ENCODE results near the gene CCNI. TPM values are rescaled to one million over a fixed set of nuclear protein-coding genes. Genes with fewer than 3 reads are reported as not detected.
"Not testable (repeated sequence)": the region's sequence is repeated elsewhere in the genome, so short reads cannot be mapped to it uniquely, and the experiment has no call there.

Gene CCNI
- total RNA-seq, 1 experiment from 2014 or later, result 240 TPM

DNA sequence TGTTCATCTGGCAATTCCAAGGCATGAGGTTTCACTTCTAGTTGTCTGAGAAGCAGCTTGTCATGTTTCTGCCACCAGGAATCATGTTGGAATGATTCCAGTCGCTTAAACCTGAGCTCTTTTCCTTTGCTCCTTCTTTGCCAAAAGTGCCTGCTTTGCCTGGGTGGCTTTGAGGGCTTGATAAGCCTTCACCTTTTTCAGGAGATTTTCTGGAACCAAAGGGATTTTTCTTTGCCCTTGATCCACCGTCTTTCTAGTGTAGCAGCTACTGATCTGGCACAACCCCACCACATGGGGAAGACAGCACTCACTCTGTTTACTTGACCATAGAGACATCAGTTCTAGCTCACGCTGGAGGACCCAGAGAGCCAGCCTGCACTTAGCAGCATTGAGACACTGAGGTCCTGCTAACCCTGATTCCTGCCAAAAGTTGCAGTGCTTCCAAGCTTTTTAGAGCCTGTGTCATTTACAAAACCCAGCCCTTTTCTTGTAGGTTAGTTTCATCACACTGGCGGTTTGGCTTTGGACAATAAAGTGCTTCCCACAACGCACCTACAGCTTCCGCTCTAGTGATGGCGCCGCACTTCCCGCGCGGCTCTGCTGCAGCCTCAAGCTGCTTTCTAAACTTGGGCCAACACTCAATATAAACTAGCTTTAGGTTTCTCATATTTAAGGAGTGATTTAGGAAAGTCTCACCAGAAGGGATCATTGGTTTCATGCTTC, 7.3 kb upstream of the CCNI start:
- H3K27ac Mint-ChIP-seq, result 0 out of 7 replicates have a peak overlapping the region, but pooled peaks of 1 of the 3 experiments have one; percentile 30
- H4K91ac ChIP-seq (ENCODE audit: insufficient read length, low read depth, low read length), result no peak overlapping the region
- H3K18ac ChIP-seq (ENCODE audit: insufficient read length, low read depth, low read length), result no peak overlapping the region
- no peak overlapping the region for H3K9ac ChIP-seq (ENCODE audit: extremely low read depth, insufficient read length, low read length)
- H4K5ac ChIP-seq (ENCODE audit: insufficient read length, low read depth, low read length), result no peak overlapping the region
- no peaks in the 10 kb centered on the region for H3K23me2 ChIP-seq (ENCODE audit: insufficient read length, low read depth, low read length, poor library complexity, severe bottlenecking)
- H2AFZ ChIP-seq (ENCODE audit: low read length), result no peak overlapping the region
- no peaks in the 10 kb centered on the region for H3K9me3 ChIP-seq (ENCODE audit: control insufficient read depth, low read depth, low read length)
- no peak for DNase-seq
- H3K27me3 ChIP-seq (ENCODE audit: insufficient read depth, low read length), result no peaks in the 10 kb centered on the region; the same call in 1 of the 2 replicates
- H2BK5ac ChIP-seq (ENCODE audit: insufficient read length, low read length), result no peak overlapping the region
- WGBS (ENCODE audit: extremely low coverage, insufficient read length, low lambda C conversion rate), result no CpG with 5 or more reads among the region's 11 CpGs
- H3T11ph ChIP-seq (ENCODE audit: low read length), result no peak overlapping the region
- no peaks in the 10 kb centered on the region for H3K36me3 Mint-ChIP-seq (ENCODE audit: insufficient read depth in 1 of 3, low read depth in 3 of 3)
- H2BK120ac ChIP-seq (ENCODE audit: low read depth, low read length, poor library complexity, severe bottlenecking), result no peak overlapping the region
- H2BK15ac ChIP-seq (ENCODE audit: low read depth, low read length), result no peak overlapping the region
- H3K79me1 ChIP-seq (ENCODE audit: insufficient read depth, low read depth, low read length, poor library complexity, severe bottlenecking), result no peaks in the 10 kb centered on the region
- H3K27me3 Mint-ChIP-seq (ENCODE audit: low read depth), result peaks cover 2% of the 10 kb centered on the region; the same call in 1 of the 2 replicates
- peaks cover 5% of the 10 kb centered on the region in 2 experiments; a peak in 3 of 4 replicates for H3K4me1 Mint-ChIP-seq
- H3K27ac ChIP-seq (ENCODE audit: insufficient read length, low read depth, low read length), result no peak overlapping the region
- no peak overlapping the region for H3K14ac ChIP-seq (ENCODE audit: insufficient read depth, low read length)
- no peak overlapping the region for H3K23ac ChIP-seq (ENCODE audit: insufficient read length, low read depth, low read length)
- H4K20me1 ChIP-seq (ENCODE audit: control insufficient read depth, insufficient read depth, insufficient read length), result no peaks in the 10 kb centered on the region
- no peak overlapping the region for H3K56ac ChIP-seq (ENCODE audit: insufficient read length, low read depth, low read length)
- H3K9me3 Mint-ChIP-seq, result no peaks in the 10 kb centered on the region; a peak in 1 of 5 replicates
- H2BK20ac ChIP-seq (ENCODE audit: low read depth, low read length, poor library complexity, severe bottlenecking), result no peak overlapping the region
- no peak overlapping the region for H3K4ac ChIP-seq (ENCODE audit: low read depth, low read length)
- H3K79me2 ChIP-seq (ENCODE audit: insufficient read depth, low read length), result no peaks in the 10 kb centered on the region
- no peak overlapping the region for H3K4me3 Mint-ChIP-seq
- TF ChIP-seq CTCF (conservative IDR thresholded peaks at IDR 0.05), result peak; percentile 26; the same call in 2 of the 3 replicates
- no peak overlapping the region for H4K8ac ChIP-seq (replicated peaks; ENCODE audit: insufficient read length, low read depth, low read length)
- H3K4me1 ChIP-seq (ENCODE audit: insufficient read depth, low read length), result no peaks in the 10 kb centered on the region
- H2AK5ac ChIP-seq (ENCODE audit: insufficient read length, low read length), result no peak overlapping the region
- no peak overlapping the region for H2BK12ac ChIP-seq (ENCODE audit: insufficient read length, low read depth, low read length)
- H3K4me2 ChIP-seq (ENCODE audit: insufficient read depth, insufficient read length, low read length), result no peak overlapping the region

DNA sequence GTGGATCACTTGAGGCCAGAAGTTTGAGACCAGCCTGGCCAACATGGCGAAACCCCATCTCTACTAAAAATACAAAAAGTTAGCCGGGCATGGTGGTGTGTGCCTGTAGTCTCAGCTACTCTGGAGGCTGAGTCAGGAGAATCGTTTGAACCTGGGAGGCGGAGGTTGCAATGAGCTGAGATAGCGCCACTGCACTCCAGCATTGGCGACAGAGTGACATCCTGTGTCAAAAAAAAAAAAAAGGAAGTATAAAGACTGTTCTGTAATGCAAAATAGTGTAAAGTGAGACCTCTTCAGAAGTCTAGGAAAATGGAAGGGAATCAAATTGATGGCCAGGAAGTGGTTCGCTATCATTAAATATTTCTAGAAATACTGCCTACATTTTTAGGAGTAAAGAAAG, 5.0 kb upstream of the CCNI start:
- H2BK120ac ChIP-seq (ENCODE audit: low read depth, low read length, poor library complexity, severe bottlenecking); H3K9me3 Mint-ChIP-seq; H2BK15ac ChIP-seq (ENCODE audit: low read depth, low read length); H2BK20ac ChIP-seq (ENCODE audit: low read depth, low read length, poor library complexity, severe bottlenecking); H3K18ac ChIP-seq (ENCODE audit: insufficient read length, low read depth, low read length); H2BK5ac ChIP-seq (ENCODE audit: insufficient read length, low read length); H3K23me2 ChIP-seq (ENCODE audit: insufficient read length, low read depth, low read length, poor library complexity, severe bottlenecking); H3K79me2 ChIP-seq (ENCODE audit: insufficient read depth, low read length); H3K27ac Mint-ChIP-seq; H3K14ac ChIP-seq (ENCODE audit: insufficient read depth, low read length); H4K20me1 ChIP-seq (ENCODE audit: control insufficient read depth, insufficient read depth, insufficient read length); H3K27ac ChIP-seq (ENCODE audit: insufficient read length, low read depth, low read length); H3K4me2 ChIP-seq (ENCODE audit: insufficient read depth, insufficient read length, low read length); H3K4me1 ChIP-seq (ENCODE audit: insufficient read depth, low read length); H3K56ac ChIP-seq (ENCODE audit: insufficient read length, low read depth, low read length); H2AFZ ChIP-seq (ENCODE audit: low read length); H3K23ac ChIP-seq (ENCODE audit: insufficient read length, low read depth, low read length); H3K9ac ChIP-seq (ENCODE audit: extremely low read depth, insufficient read length, low read length); H3T11ph ChIP-seq (ENCODE audit: low read length); H3K79me1 ChIP-seq (ENCODE audit: insufficient read depth, low read depth, low read length, poor library complexity, severe bottlenecking); H3K4me3 Mint-ChIP-seq; H4K5ac ChIP-seq (ENCODE audit: insufficient read length, low read depth, low read length); H3K36me3 Mint-ChIP-seq (ENCODE audit: insufficient read depth in 1 of 3, low read depth in 3 of 3); H3K27me3 ChIP-seq (ENCODE audit: insufficient read depth, low read length); H3K9me3 ChIP-seq (ENCODE audit: control insufficient read depth, low read depth, low read length); H2BK12ac ChIP-seq (ENCODE audit: insufficient read length, low read depth, low read length); H3K4ac ChIP-seq (ENCODE audit: low read depth, low read length); DNase-seq; H2AK5ac ChIP-seq (ENCODE audit: insufficient read length, low read length); H4K91ac ChIP-seq (ENCODE audit: insufficient read length, low read depth, low read length); H3K27me3 Mint-ChIP-seq (ENCODE audit: low read depth); H4K8ac ChIP-seq (replicated peaks; ENCODE audit: insufficient read length, low read depth, low read length): not testable (repeated sequence)
- peaks cover 13 to 18% of the 10 kb centered on the region in 2 experiments for H3K4me1 Mint-ChIP-seq
- no CpG with 5 or more reads among the region's 7 CpGs for WGBS (ENCODE audit: extremely low coverage, insufficient read length, low lambda C conversion rate)
